OCI-LY1 (cell line): ENCODE measurements around the gene RPL19.

Experiments
- H2AFZ ChIP-seq: fragments of 200-600 bp; sonication (generic), shearing (Covaris generic); 2 replicates; pipeline ENCODE4 v1.6.0; 2014; ENCODE audit warnings: antibody characterized with exemption, mild to moderate bottlenecking, low read length
- H3F3A ChIP-seq: fragments of 200-600 bp; sonication (generic), shearing (Covaris generic); 2 replicates; pipeline ENCODE4 v1.6.0; 2014; ENCODE audit warnings: mild to moderate bottlenecking, antibody characterized with exemption, low read length, moderate library complexity; ENCODE audit not compliant: insufficient read depth
- H3K27ac ChIP-seq: fragments of 200-600 bp; sonication (generic); 2 replicates; pipeline ENCODE4 v1.5.1; 2014; ENCODE audit warnings: low read length, mixed run types, mild to moderate bottlenecking, low read depth; ENCODE audit not compliant: poor library complexity, severe bottlenecking
- H3K27me3 ChIP-seq: fragments of 200-600 bp; sonication (generic); 2 replicates; pipeline ENCODE4 v1.6.0; 2014; ENCODE audit warnings: antibody characterized with exemption, mild to moderate bottlenecking, low read length, moderate library complexity; ENCODE audit not compliant: insufficient read depth
- H3K36me3 ChIP-seq: fragments of 200-600 bp; sonication (generic); 2 replicates; pipeline ENCODE4 v1.6.1; 2014; ENCODE audit warnings: mild to moderate bottlenecking, antibody characterized with exemption, low read length, moderate library complexity, mixed read lengths; ENCODE audit not compliant: insufficient read depth
- H3K4me1 ChIP-seq: fragments of 200-600 bp; sonication (generic); 2 replicates; pipeline ENCODE4 v1.5.1; 2014; ENCODE audit warnings: mild to moderate bottlenecking, low read length, moderate library complexity; ENCODE audit not compliant: insufficient read depth, severe bottlenecking
- H3K4me2 ChIP-seq: fragments of 200-600 bp; sonication (generic), shearing (Covaris generic); 2 replicates; pipeline ENCODE4 v1.6.1; 2014; ENCODE audit warnings: low read length
- H3K4me3 ChIP-seq: fragments of 200-600 bp; sonication (generic); 2 replicates; pipeline ENCODE4 v1.5.1; 2014; ENCODE audit warnings: low read length, low read depth, mild to moderate bottlenecking, mixed read lengths; ENCODE audit not compliant: poor library complexity, severe bottlenecking
- H3K79me2 ChIP-seq: fragments of 200-600 bp; shearing (Covaris generic); 2 replicates; pipeline ENCODE4 v1.6.1; 2016; ENCODE audit warnings: mixed run types, low read length, mixed read lengths; ENCODE audit not compliant: insufficient read depth
- H3K9ac ChIP-seq: fragments of 200-600 bp; sonication (generic), shearing (Covaris generic); 2 replicates; pipeline ENCODE4 v1.6.1; 2014; ENCODE audit warnings: mild to moderate bottlenecking, low read length, mixed read lengths
- H3K9me2 ChIP-seq: fragments of 200-600 bp; sonication (generic), shearing (Covaris generic); 2 replicates; pipeline ENCODE4 v1.6.1; 2014; ENCODE audit warnings: low read depth, mild to moderate bottlenecking, low read length, mixed read lengths
- H3K9me3 ChIP-seq: fragments of 200-600 bp; shearing (Covaris generic); 2 replicates; pipeline ENCODE4 v1.6.1; 2014; ENCODE audit warnings: low read length, mixed read lengths
- H4K20me1 ChIP-seq: fragments of 200-600 bp; sonication (generic), shearing (Covaris generic); 2 replicates; pipeline ENCODE4 v1.6.0; 2016; ENCODE audit warnings: mild to moderate bottlenecking, low read length; ENCODE audit not compliant: insufficient read depth
- CTCF ChIP-seq: fragments of 200-600 bp; sonication (generic), shearing (Covaris generic); IDR thresholded peaks from 2 replicates; pipeline ENCODE4 v1.5.1; 2017; ENCODE audit warnings: mild to moderate bottlenecking, antibody characterized with exemption, low read length, moderate library complexity, mixed read lengths
- EZH2 ChIP-seq: fragments of 200-600 bp; sonication (generic), shearing (Covaris generic); IDR thresholded peaks from 2 replicates; pipeline ENCODE4 v1.8.0; 2017; ENCODE audit warnings: borderline replicate concordance, mixed run types, mild to moderate bottlenecking, antibody characterized with exemption, low read length, moderate library complexity, mixed read lengths

RPL19 gene

GRCh38 chr17:39183720-39184119 lies 16.4 kb upstream of the RPL19 start:
- Histone ChIP-seq H3K9ac (no peak overlapping the region), H2AFZ (no peak overlapping the region), H3K9me2 (no peaks in the 10 kb centered on the region), H4K20me1 (no peaks in the 10 kb centered on the region), H3K36me3 (peaks cover 66% of the 10 kb centered on the region), H3K4me1 (no peaks in the 10 kb centered on the region), H3K27ac (no peak overlapping the region), H3K79me2 (no peaks in the 10 kb centered on the region), H3K9me3 (no peaks in the 10 kb centered on the region), H3K4me2 (no peak overlapping the region), H3F3A (no peaks in the 10 kb centered on the region), H3K27me3 (no peaks in the 10 kb centered on the region), H3K4me3 (no peak overlapping the region)
- TF ChIP-seq CTCF (no peak), EZH2 (no peak)

DNA sequence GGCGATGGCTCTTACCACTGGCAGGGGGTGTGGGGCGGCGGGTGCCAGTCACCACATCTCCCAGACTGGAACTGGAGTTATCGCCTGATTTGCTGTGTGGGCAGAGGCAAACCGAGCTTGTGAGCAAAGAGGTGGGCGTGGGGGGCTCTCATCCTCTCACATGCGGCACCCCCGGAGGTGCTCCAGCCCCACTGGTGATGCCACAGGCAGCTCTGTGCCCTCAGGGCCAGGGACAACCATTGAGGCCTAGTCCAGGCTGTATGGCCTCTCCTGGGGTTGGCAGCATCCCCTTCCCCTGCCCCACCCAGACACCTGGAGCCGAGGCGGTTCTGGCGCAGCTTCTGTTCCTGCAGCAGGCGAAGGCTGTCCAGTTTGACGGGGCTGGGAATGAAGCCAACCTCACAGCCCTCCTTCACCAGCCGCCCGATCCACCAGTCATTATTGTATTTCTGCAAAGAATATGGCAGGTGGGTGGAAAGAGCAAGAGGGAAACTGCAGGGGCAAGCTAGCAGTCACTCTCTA lies 13.5 kb upstream of the RPL19 start:
- no peaks in the 10 kb centered on the region for H3F3A ChIP-seq
- peaks cover 64% of the 10 kb centered on the region for H3K36me3 ChIP-seq
- H3K9ac ChIP-seq, result no peak overlapping the region

GRCh38 chr17:39187152-39187830 lies 12.8 kb upstream of the RPL19 start:
- Histone ChIP-seq H3K4me1 (no peaks in the 10 kb centered on the region), H3K36me3 (peaks cover 67% of the 10 kb centered on the region), H3K27me3 (no peaks in the 10 kb centered on the region), H3K9ac (no peak overlapping the region), H3K9me2 (no peaks in the 10 kb centered on the region), H4K20me1 (no peaks in the 10 kb centered on the region), H3K4me3 (no peak overlapping the region), H3K9me3 (no peaks in the 10 kb centered on the region), H3F3A (no peaks in the 10 kb centered on the region), H3K4me2 (no peak overlapping the region), H2AFZ (no peak overlapping the region), H3K27ac (no peak overlapping the region), H3K79me2 (no peaks in the 10 kb centered on the region)
- TF ChIP-seq CTCF, result no peak
- no peak for TF ChIP-seq EZH2

More for the DNA sequence above, 13.5 kb upstream of the RPL19 start:
- Histone ChIP-seq H3K27me3 (no peaks in the 10 kb centered on the region), H3K9me2 (no peaks in the 10 kb centered on the region), H3K9me3 (no peaks in the 10 kb centered on the region), H3K4me3 (no peak overlapping the region), H3K4me1 (no peaks in the 10 kb centered on the region), H3K79me2 (no peaks in the 10 kb centered on the region), H3K27ac (no peak overlapping the region), H3K4me2 (no peak overlapping the region), H2AFZ (no peak overlapping the region), H4K20me1 (no peaks in the 10 kb centered on the region)
- no peak for TF ChIP-seq EZH2
- no peak for TF ChIP-seq CTCF
